K562 (cell line): Measurements from ENCODE around the gene UGT1A9. TPM values are rescaled to one million over a fixed set of nuclear protein-coding genes. Genes with fewer than 3 reads are reported as not detected.

Experiments used
- ATAC-seq: fragments of 200-7000 bp; cut with Tn5 transposase; 3 replicates; pipeline ENCODE4 v1.9.1; 2020; ENCODE audit warnings: moderate library complexity
- BruUV-seq: library from RNA; stranded (reverse); fragments of 400-500 nt; replicated peaks from 2 replicates; lab custom pipeline; 2021; lab: Mats Ljungman, UMichigan
- CTCF ChIA-PET: fragments of 300-600 bp; formaldehyde crosslinking; extraction: SDS; loops from one replicate; lab custom pipeline; 2021; ENCODE audit warnings: low intra/inter-chr PET ratio; lab: Yijun Ruan, JAX
- POLR2A ChIA-PET: fragments of 300-600, 350-650 bp; sonication (Branson Sonifier 250); formaldehyde crosslinking; extraction: SDS; loops from one replicate; lab custom pipeline; 2021; ENCODE audit warnings: antibody characterized with exemption, inconsistent platforms; lab: Yijun Ruan, JAX
- DNase-seq, 4 experiments: peaks; one replicate each; pipeline versions ENCODE4 v3.0.0 to v3.0.0-alpha.2; 2011 to 2018; ENCODE audit warnings: low spot score in 3 of 4, mixed read lengths in 3 of 4; ENCODE audit errors: extremely low read depth in 1 of 4
- FAIRE-seq: peaks from 2 replicates; lab custom pipeline; 2011; peaks lifted over from hg19 to GRCh38; lab: Jason Lieb, UNC
- H2AFZ ChIP-seq: 2 replicates; pipeline ENCODE4 v1.6.0; 2011; ENCODE audit warnings: low read depth, low read length, control low read depth, inconsistent platforms
- H3K27ac ChIP-seq: fragments of 200-600 bp; 3 replicates; pipeline ENCODE4 v1.8.0; 2011; ENCODE audit warnings: low read depth, mild to moderate bottlenecking, control low read depth, inconsistent platforms, low read length, moderate library complexity, mixed read lengths; ENCODE audit errors: extremely low read depth
- H3K27me3 ChIP-seq, 2 experiments: fragments of 300-600 bp in 1 of 2; 2 replicates in 1 of 2; 3 replicates in 1 of 2; pipeline versions ENCODE4 v1.6.0 to v1.8.0; 2011; ENCODE audit warnings: inconsistent platforms in 2 of 2, low read length in 2 of 2, mild to moderate bottlenecking in 1 of 2, mixed read lengths in 1 of 2, moderate library complexity in 1 of 2; ENCODE audit not compliant: control insufficient read depth in 2 of 2, insufficient read depth in 2 of 2
- H3K36me3 ChIP-seq: fragments of 300-600 bp; 3 replicates; pipeline ENCODE4 v1.8.0; 2011; ENCODE audit warnings: mild to moderate bottlenecking, low read length, inconsistent platforms; ENCODE audit not compliant: control insufficient read depth, insufficient read depth
- H3K4me1 ChIP-seq, 2 experiments: fragments of 200-600 bp in 1 of 2; replicated peaks in 1 of 2; 2 replicates in 1 of 2; 3 replicates in 1 of 2; pipeline versions ENCODE4 v1.5.1 to v1.8.0; 2011; ENCODE audit warnings: inconsistent platforms in 2 of 2, low read length in 2 of 2, mild to moderate bottlenecking in 1 of 2, mixed read lengths in 1 of 2, moderate library complexity in 1 of 2; ENCODE audit not compliant: control insufficient read depth in 2 of 2, insufficient read depth in 2 of 2
- H3K4me2 ChIP-seq: 2 replicates; pipeline ENCODE4 v1.6.1; 2011; ENCODE audit warnings: low read length, control low read depth, inconsistent platforms, mixed read lengths; ENCODE audit not compliant: insufficient read depth
- H3K4me3 ChIP-seq: fragments of 200-600 bp; sonication (generic), shearing (Covaris generic); 2 replicates; pipeline ENCODE4 v1.5.1; 2016; ENCODE audit warnings: control low read depth, inconsistent platforms
- H3K79me2 ChIP-seq: fragments of 200-600 bp; 3 replicates; pipeline ENCODE4 v1.8.0; 2011; ENCODE audit warnings: low read length, inconsistent platforms; ENCODE audit not compliant: control insufficient read depth, insufficient read depth
- H3K9ac ChIP-seq, 2 experiments: 2 replicates each; pipeline versions ENCODE4 v1.6.0 to v1.6.1; 2011; ENCODE audit warnings: low read depth in 2 of 2, low read length in 2 of 2, control low read depth in 1 of 2, inconsistent platforms in 1 of 2, mild to moderate bottlenecking in 1 of 2, mixed read lengths in 1 of 2; ENCODE audit not compliant: insufficient read depth in 1 of 2
- H3K9me1 ChIP-seq: one replicate; pipeline ENCODE4 v1.6.0; 2011; ENCODE audit warnings: inconsistent platforms, mild to moderate bottlenecking, low read length, moderate library complexity; ENCODE audit not compliant: control insufficient read depth, insufficient read depth
- H3K9me3 ChIP-seq: replicated peaks from 2 replicates; pipeline ENCODE4 v1.5.1; 2011; ENCODE audit warnings: low read depth, low read length, inconsistent platforms; ENCODE audit not compliant: control insufficient read depth, insufficient read depth
- H4K20me1 ChIP-seq: replicated peaks from 2 replicates; pipeline ENCODE4 v1.6.1; 2011; ENCODE audit warnings: low read length, inconsistent platforms, mixed read lengths; ENCODE audit not compliant: control insufficient read depth, insufficient read depth
- CBFB ChIP-seq: sonication (generic); formaldehyde crosslinking; IDR thresholded peaks from 2 replicates; pipeline ENCODE4 v1.4.0; 2020; ENCODE audit warnings: mild to moderate bottlenecking, missing genetic modification reagents
- CREM ChIP-seq: IDR thresholded peaks from 2 replicates; pipeline ENCODE4 v1.6.1; 2014; ENCODE audit warnings: antibody characterized with exemption, low read depth
- L3MBTL2 ChIP-seq: fragments of 450-650 bp; IDR thresholded peaks from 2 replicates; pipeline ENCODE4 v1.6.1; 2016; ENCODE audit warnings: mild to moderate bottlenecking, moderate library complexity
- NFYB ChIP-seq: IDR thresholded peaks from 2 replicates; pipeline ENCODE4 v1.6.1; 2011; ENCODE audit warnings: mild to moderate bottlenecking, moderate library complexity; ENCODE audit not compliant: insufficient read length; ENCODE audit errors: extremely low read depth
- NRF1 ChIP-seq, 2 experiments: fragments of 450-650 bp; IDR thresholded peaks in 1 of 2; conservative IDR thresholded peaks in 1 of 2; 2 replicates each; pipeline ENCODE4 v1.6.1; 2014; ENCODE audit warnings: mild to moderate bottlenecking in 2 of 2
- PHF8 ChIP-seq: fragments of 200-600 bp; sonication (generic); IDR thresholded peaks from 2 replicates; pipeline ENCODE4 v1.6.1; 2012; ENCODE audit warnings: mixed run types, mild to moderate bottlenecking, inconsistent platforms, low read length, moderate library complexity, borderline replicate concordance
- POLR2AphosphoS2 ChIP-seq: IDR thresholded peaks from 2 replicates; pipeline ENCODE4 v1.6.1; 2012; ENCODE audit warnings: low read length, improper control_type of control experiment
- POLR2G ChIP-seq: fragments of 200-400 bp; formaldehyde crosslinking; IDR thresholded peaks from 2 replicates; pipeline ENCODE4 v1.6.1; 2017; ENCODE audit warnings: low read depth, mild to moderate bottlenecking, antibody characterized with exemption, low read length, moderate library complexity
- RBFOX2 ChIP-seq: fragments of 200-400 bp; formaldehyde crosslinking; IDR thresholded peaks from 2 replicates; pipeline ENCODE4 v1.6.1; 2017; ENCODE audit warnings: low read depth, mild to moderate bottlenecking, low read length, moderate library complexity
- WGBS: fragments of 100-300 bp; shearing (Covaris generic); methylation state at CpG from one replicate; pipeline ENCODE4 v1.1.6; 2016; ENCODE audit warnings: low coverage, mixed read lengths; ENCODE audit not compliant: insufficient coverage; ENCODE audit errors: missing lambda C conversion rate; 5-methylcytosine and 5-hydroxymethylcytosine counted together
- in situ Hi-C: fragments of 300-500 bp; cut with MboI; formaldehyde crosslinking; loops from 4 replicates; pipeline ENCODE4 v1.15.0; 2018; ENCODE audit warnings: inconsistent platforms, mixed read lengths
- intact Hi-C: fragments of 100-400 bp; cut with micrococcal nuclease; formaldehyde crosslinking; loops from 2 replicates; pipeline ENCODE4 v1.14.2; 2022
- polyA plus RNA-seq, 8 experiments: library from polyadenylated mRNA; depleted of rRNA in 4 of 8; stranded (reverse) in 5 of 8; unstranded in 3 of 8; fragments of >200 nt; fragmentation: Nextera tagmentation in 2 of 8; fragmentation: Illumina TruSeq in 1 of 8; extraction: Ambion mirVana in 2 of 8; extraction: Trizol in 1 of 8; gene quantifications; 2 replicates each; pipeline versions ENCODE4 v1.2.1 to v1.2.3, GENCODE V29; 2011 to 2014; ENCODE audit warnings: inconsistent platforms in 1 of 8, missing spikeins in 1 of 8
- total RNA-seq, 7 experiments: library from RNA; depleted of rRNA in 6 of 7; stranded (reverse); fragments of >200 nt in 6 of 7; fragmentation: Illumina TruSeq in 2 of 7; extraction: Trizol in 2 of 7; gene quantifications; 2 replicates each; pipeline versions ENCODE4 v1.2.1 to v1.2.3, GENCODE V29; 2011 to 2021; ENCODE audit warnings: low replicate concordance in 1 of 7
- TF ChIP-seq, protein P1 (sequence below): fragments of 450-650 bp; IDR thresholded peaks from 2 replicates; pipeline ENCODE4 v1.6.1; 2016; ENCODE audit warnings: mild to moderate bottlenecking, moderate library complexity

The UGT1A9 gene
- total and polyA plus RNA-seq, 9 of the 15 experiments (the other 6 are each of a cell fraction or from before 2014, with no cell fraction given): 0.09 TPM; not detected in 8

DNA sequence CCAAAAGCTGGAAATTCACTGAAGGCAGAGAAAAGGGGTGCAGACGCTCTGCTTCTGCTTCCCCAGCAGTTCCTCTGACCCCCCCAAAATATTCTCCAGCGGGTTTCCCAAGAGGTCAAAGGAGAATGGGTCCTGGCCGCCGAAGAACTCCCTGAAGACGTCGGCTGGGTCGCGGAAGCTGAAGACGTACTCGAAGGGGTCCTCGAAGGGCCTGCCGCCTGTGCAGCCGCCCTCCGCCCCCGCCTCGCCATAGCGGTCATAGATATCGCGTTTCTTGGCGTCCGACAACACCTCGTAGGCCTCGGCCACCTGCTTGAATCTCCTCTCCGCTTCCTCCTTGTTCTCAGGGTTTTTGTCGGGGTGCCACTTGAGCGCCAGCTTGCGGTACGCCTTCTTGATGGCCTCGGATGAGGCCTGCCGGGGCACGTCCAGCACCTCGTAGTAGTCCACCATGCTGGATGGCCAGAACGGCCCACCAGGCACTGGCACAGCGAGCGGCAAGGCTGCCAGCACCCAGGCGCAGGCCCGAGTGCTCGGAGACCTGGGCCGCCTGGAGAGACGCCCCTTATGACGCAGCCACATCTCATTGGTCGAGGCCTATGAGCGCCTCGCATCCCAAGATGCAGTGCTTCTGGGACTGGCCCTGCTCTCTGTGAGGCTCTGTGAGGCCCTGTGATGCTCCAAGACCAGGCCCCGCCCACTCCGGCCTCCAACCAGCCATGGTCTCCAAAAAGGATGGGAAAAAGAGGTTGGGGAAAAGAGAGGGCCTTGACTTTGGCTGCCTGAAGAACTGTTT is 72.0 kb downstream of the UGT1A9 start:
- Histone ChIP-seq H3K4me3 (no peak overlapping the region), H3K4me2 (no peak overlapping the region), H3K79me2 (no peaks in the 10 kb centered on the region), H3K9ac (no peak overlapping the region; a peak in 1 of 4 replicates), H3K36me3 (no peaks in the 10 kb centered on the region), H3K4me1 (peaks cover 0 to 7% of the 10 kb centered on the region in 2 experiments; a peak in 2 of 5 replicates), H3K9me1 (no peaks in the 10 kb centered on the region), H3K9me3 (no peaks in the 10 kb centered on the region), H2AFZ (no peak overlapping the region), H3K27ac (no peak overlapping the region), H4K20me1 (no peaks in the 10 kb centered on the region), H3K27me3 (no peaks in the 10 kb centered on the region)
- ChIA-PET POLR2A (interaction anchor here (0.6 kb wide), 1 partner anchor 11 kb away, joined by 3 read pairs; no protein-coding TSS in a partner anchor), CTCF (no interaction called here)
- DNase-seq (peak; percentile 12 to 23 (median 20)), FAIRE-seq (no peak), ATAC-seq (peak; percentile 89)
- in situ Hi-C loops (no loop called here), intact Hi-C loops (no loop called here)
- peak; percentile 57; the same call in 1 of the 2 replicates for TF ChIP-seq L3MBTL2
- peak; percentile 48; the same call in 1 of the 2 replicates for TF ChIP-seq PHF8
- TF ChIP-seq CREM: 0 out of 2 replicates have a peak, but pooled peaks have one; percentile 10
- TF ChIP-seq NRF1 (conservative IDR thresholded peaks at IDR 0.05 in 1 of 2, IDR thresholded peaks at IDR 0.05 in 1 of 2): peak; percentile 14 to 28; a peak in 1 of 4 replicates
- peak; percentile 10 for TF ChIP-seq NFYB
- TF ChIP-seq POLR2AphosphoS2: no peak
- TF ChIP-seq POLR2G: peak; percentile 42; the same call in 1 of the 2 replicates
- 0 out of 2 replicates have a peak, but pooled peaks have one; percentile 16 for TF ChIP-seq RBFOX2
- TF ChIP-seq CBFB (CRISPR knock-in tag): no peak
- TF ChIP-seq, protein P1, sequence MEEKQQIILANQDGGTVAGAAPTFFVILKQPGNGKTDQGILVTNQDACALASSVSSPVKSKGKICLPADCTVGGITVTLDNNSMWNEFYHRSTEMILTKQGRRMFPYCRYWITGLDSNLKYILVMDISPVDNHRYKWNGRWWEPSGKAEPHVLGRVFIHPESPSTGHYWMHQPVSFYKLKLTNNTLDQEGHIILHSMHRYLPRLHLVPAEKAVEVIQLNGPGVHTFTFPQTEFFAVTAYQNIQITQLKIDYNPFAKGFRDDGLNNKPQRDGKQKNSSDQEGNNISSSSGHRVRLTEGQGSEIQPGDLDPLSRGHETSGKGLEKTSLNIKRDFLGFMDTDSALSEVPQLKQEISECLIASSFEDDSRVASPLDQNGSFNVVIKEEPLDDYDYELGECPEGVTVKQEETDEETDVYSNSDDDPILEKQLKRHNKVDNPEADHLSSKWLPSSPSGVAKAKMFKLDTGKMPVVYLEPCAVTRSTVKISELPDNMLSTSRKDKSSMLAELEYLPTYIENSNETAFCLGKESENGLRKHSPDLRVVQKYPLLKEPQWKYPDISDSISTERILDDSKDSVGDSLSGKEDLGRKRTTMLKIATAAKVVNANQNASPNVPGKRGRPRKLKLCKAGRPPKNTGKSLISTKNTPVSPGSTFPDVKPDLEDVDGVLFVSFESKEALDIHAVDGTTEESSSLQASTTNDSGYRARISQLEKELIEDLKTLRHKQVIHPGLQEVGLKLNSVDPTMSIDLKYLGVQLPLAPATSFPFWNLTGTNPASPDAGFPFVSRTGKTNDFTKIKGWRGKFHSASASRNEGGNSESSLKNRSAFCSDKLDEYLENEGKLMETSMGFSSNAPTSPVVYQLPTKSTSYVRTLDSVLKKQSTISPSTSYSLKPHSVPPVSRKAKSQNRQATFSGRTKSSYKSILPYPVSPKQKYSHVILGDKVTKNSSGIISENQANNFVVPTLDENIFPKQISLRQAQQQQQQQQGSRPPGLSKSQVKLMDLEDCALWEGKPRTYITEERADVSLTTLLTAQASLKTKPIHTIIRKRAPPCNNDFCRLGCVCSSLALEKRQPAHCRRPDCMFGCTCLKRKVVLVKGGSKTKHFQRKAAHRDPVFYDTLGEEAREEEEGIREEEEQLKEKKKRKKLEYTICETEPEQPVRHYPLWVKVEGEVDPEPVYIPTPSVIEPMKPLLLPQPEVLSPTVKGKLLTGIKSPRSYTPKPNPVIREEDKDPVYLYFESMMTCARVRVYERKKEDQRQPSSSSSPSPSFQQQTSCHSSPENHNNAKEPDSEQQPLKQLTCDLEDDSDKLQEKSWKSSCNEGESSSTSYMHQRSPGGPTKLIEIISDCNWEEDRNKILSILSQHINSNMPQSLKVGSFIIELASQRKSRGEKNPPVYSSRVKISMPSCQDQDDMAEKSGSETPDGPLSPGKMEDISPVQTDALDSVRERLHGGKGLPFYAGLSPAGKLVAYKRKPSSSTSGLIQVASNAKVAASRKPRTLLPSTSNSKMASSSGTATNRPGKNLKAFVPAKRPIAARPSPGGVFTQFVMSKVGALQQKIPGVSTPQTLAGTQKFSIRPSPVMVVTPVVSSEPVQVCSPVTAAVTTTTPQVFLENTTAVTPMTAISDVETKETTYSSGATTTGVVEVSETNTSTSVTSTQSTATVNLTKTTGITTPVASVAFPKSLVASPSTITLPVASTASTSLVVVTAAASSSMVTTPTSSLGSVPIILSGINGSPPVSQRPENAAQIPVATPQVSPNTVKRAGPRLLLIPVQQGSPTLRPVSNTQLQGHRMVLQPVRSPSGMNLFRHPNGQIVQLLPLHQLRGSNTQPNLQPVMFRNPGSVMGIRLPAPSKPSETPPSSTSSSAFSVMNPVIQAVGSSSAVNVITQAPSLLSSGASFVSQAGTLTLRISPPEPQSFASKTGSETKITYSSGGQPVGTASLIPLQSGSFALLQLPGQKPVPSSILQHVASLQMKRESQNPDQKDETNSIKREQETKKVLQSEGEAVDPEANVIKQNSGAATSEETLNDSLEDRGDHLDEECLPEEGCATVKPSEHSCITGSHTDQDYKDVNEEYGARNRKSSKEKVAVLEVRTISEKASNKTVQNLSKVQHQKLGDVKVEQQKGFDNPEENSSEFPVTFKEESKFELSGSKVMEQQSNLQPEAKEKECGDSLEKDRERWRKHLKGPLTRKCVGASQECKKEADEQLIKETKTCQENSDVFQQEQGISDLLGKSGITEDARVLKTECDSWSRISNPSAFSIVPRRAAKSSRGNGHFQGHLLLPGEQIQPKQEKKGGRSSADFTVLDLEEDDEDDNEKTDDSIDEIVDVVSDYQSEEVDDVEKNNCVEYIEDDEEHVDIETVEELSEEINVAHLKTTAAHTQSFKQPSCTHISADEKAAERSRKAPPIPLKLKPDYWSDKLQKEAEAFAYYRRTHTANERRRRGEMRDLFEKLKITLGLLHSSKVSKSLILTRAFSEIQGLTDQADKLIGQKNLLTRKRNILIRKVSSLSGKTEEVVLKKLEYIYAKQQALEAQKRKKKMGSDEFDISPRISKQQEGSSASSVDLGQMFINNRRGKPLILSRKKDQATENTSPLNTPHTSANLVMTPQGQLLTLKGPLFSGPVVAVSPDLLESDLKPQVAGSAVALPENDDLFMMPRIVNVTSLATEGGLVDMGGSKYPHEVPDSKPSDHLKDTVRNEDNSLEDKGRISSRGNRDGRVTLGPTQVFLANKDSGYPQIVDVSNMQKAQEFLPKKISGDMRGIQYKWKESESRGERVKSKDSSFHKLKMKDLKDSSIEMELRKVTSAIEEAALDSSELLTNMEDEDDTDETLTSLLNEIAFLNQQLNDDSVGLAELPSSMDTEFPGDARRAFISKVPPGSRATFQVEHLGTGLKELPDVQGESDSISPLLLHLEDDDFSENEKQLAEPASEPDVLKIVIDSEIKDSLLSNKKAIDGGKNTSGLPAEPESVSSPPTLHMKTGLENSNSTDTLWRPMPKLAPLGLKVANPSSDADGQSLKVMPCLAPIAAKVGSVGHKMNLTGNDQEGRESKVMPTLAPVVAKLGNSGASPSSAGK: peak; percentile 48
- no TSS peak for BruUV-seq
- 31% methylated on average over 26 of the region's 46 CpGs for WGBS
